Right ventricle myocardium superior (tissue), 1 donor: ENCODE results near the gene TXNIP. TPM values are rescaled to one million over a fixed set of nuclear protein-coding genes. Genes with fewer than 3 reads are reported as not detected.

Experiments
- ATAC-seq: fragments of 200-7000 bp; cut with Tn5 transposase; one replicate; pipeline ENCODE4 v1.9.1; 2020; ENCODE audit warnings: mild to moderate bottlenecking; ENCODE audit not compliant: poor library complexity
- DNase-seq: peaks from one replicate; pipeline ENCODE4 v3.0.0-alpha.2; 2020
- intact Hi-C: fragments of 100-400 bp; cut with DNase I; formaldehyde crosslinking; loops from one replicate; pipeline ENCODE4 v1.11.2; 2022
- total RNA-seq: library from RNA; stranded (reverse); fragmentation: NEBNext Ultra II Directional; extraction: Animal tissue kit (Norgen Biotek cat#: 25700); gene quantifications from one replicate; pipeline ENCODE4 v1.2.1, GENCODE V29; 2021
- donor health status: DM: no; HTN: yes; CAD: no; lungs with severe emphysema.

TXNIP gene
- total RNA-seq, 1 donor from 2014 or later: 980 TPM

DNA sequence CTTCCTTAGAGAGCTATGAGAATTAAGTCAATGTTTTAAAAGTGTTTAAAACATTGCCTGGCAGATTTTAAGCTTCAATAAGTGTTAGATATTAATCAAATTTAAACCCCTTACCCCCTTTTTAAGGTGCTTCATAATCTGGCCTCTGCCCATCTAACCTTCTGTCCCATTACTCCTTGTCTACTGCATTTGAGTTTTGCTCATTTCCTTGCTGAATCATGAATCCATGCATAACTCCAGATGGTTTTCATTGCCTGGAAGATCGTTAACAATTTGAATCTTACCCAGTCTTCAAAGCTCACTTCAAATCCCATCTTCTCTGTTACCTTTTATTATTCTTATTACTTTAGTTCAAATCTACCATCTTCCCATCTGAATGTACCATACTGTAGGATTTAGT is 20.5 kb upstream of the TXNIP start:
- no peak for ATAC-seq
- intact Hi-C loops: no loop called here
- DNase-seq: no peak

DNA sequence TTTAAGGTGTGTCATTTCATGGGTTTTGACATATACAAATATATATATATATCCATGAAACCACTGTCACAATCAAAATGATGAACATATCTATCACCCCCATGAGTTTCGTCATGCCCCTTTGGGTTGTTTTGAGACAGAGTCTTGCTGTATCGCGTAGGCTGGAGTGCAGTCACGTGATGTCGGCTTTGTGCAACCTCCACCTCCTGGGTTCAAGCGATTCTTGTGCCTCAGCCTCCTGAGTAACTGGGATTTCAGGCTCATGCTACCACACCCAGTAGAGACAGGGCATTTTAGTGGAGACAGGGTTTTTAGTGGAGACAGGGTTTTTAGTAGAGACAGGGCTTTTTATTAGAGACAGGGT is 17.2 kb upstream of the TXNIP start:
- ATAC-seq (no peak), DNase-seq (no peak)
- intact Hi-C loops: loop anchor here (2.0 to 5.0 kb wide), 2 partner anchors 121 to 166 kb away; partner anchors contain the start of gene NUDT17

DNA sequence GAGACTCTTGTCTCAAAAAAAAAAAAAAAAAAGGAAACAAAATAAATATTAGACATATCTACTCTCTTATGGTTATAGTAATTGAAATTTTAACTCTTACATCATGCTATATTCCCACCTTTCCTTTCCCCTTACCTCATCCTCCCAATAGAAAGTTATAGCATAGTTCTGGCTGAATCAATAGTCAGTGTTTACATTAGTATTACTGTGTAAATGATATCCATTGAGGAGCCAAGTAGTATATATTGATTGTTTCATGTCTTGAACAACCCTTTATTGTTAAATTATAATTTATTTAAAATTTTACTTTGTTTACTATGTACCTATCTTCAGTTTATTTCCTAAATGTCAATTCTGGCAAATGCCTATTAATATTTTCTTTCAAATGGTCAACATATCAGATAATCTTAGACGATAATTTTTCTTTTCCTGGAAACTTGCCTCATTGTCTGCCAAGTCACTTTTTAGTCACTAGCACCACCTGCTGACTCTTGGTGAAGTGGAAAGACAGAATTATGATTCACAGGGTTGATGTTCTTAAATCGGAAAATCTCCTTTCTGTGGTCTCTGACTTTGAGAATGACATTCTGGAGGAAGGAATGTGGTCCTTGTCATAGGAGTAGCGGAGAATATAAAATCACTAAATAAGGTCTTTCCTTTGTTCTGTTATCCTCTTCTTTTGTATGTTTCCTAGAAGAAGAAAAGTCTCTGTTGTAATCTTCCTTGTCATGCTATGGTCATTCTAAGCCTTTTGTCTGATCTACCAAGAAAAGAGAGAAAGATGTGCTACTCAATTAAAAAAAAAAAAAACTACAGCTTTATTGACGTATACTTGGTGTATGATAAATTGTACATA is 16.6 kb upstream of the TXNIP start:
- intact Hi-C loops: loop anchor here (2.0 to 5.0 kb wide), 2 partner anchors 120 to 166 kb away; partner anchors contain the start of gene NUDT17
- ATAC-seq: peak; percentile 44
- DNase-seq: no peak

- ATAC-seq: no peak
- intact Hi-C loops: loop anchor here (5.0 kb wide), 1 partner anchor 163 kb away; the partner anchor contains the start of gene NUDT17
- DNase-seq: no peak
Measured at GRCh38 chr1:146010126-146010738, 13.9 kb upstream of the TXNIP start.

- ATAC-seq (peak; percentile 27), DNase-seq (no peak)
- intact Hi-C loops: loop anchor here (2.0 kb wide), 1 partner anchor 31 kb away; no protein-coding TSS in a partner anchor
Measured at GRCh38 chr1:146007489-146008133, 11.2 kb upstream of the TXNIP start.

DNA sequence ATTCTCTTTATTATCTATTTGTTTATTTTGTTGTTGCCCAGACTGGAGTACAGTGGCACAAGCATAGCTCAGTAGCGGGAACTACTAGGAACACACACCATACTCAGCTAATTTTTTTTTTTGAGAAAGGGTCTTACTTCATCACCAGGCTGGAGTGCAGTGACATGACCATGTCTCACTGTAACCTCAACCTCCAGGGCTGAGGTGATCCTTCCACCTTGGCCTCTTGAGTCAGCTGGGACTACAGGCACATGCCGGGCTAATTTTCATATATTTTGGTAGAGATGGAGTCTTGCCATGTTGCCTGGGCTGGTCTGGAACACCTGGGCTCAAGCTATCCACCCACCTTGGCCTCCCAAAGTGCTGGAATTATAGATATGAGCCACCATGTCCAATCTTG is 5.3 kb upstream of the TXNIP start:
- intact Hi-C loops: no loop called here
- no peak for DNase-seq
- no peak for ATAC-seq

- intact Hi-C loops: no loop called here
- DNase-seq: peak; percentile 64
Measured at GRCh38 chr1:145999321-146000024, 3.1 kb upstream of the TXNIP start.

DNA sequence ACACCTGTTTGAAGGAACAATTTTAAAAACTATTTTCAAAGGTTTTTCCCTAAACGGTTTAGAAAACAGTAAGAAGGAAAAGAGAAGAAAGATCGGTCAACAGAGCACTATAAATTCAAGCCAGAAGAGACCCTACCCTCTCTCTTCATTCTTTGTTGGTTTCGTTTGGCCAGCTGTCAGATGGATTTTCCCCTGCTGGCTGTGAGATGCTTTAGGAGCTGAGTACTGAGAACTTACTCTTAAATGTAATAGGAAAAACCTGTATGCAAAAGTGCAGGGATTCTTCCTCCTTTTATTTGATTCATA is 1.3 kb upstream of the TXNIP start:
- DNase-seq: no peak
- ATAC-seq: no peak
- intact Hi-C loops: no loop called here

More at GRCh38 chr1:145999321-146000024, 3.1 kb upstream of the TXNIP start:
- ATAC-seq: peak; percentile 58

GRCh38 chr1:145997016-145997717 is 788 bp upstream of the TXNIP start:
- intact Hi-C loops: no loop called here
- ATAC-seq (peak; percentile 9), DNase-seq (peak; percentile 68)

DNA sequence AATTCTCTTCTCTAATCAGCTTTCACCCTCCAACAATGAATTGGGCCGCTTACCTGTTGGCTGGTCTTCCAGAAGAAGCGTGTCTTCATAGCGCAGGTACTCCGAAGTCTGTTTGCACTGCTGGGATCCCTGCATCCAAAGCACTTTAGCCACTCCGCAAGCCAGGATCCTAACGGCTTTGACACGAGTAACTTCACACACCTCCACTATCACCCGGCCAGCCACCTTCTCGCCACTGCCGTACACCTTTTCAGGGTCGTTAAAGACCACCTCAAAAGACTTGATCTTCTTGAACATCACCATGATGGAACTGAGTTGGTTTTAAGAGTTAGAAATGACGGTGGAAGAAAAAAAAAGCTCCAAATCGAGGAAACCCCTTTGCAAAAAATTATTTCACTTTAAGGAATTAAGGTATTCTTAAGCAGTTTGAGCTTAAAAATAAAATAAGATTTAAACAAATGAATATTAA is 381 bp downstream of the TXNIP start:
- ATAC-seq (no peak), DNase-seq (no peak)
- intact Hi-C loops: no loop called here

DNA sequence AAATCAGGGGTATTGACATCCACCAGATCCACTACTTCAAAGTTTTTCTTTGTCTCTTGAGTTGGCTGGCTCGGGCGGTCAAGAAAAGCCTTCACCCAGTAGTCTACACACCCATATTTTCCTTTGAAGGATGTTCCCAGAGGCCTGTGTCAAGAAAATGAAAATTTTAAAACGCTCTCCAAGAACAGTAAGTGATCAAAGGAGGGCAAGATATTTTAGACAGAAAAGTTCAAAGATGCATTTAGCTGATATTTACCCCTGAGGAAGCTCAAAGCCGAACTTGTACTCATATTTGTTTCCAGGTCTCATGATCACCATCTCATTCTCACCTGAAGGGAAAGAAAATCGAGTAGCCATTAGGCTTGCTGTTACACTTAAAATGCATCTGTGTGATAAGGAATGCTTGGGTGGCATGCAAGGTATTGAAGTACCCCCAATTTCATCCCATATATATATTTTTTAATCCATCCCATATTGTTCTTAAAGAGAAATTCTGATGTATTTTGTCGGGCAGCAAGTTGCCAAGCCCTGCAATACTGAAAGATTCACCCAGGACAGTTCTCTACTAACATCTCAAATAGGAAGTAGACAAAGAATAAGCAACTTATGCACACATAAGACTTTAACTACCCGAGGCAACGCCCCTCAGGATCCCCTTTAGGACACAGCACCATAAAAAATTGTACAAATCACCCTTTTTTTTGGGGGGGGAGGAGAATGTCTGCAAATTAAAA is 1.1 kb downstream of the TXNIP start:
- ATAC-seq (no peak), DNase-seq (no peak)
- intact Hi-C loops: no loop called here

DNA sequence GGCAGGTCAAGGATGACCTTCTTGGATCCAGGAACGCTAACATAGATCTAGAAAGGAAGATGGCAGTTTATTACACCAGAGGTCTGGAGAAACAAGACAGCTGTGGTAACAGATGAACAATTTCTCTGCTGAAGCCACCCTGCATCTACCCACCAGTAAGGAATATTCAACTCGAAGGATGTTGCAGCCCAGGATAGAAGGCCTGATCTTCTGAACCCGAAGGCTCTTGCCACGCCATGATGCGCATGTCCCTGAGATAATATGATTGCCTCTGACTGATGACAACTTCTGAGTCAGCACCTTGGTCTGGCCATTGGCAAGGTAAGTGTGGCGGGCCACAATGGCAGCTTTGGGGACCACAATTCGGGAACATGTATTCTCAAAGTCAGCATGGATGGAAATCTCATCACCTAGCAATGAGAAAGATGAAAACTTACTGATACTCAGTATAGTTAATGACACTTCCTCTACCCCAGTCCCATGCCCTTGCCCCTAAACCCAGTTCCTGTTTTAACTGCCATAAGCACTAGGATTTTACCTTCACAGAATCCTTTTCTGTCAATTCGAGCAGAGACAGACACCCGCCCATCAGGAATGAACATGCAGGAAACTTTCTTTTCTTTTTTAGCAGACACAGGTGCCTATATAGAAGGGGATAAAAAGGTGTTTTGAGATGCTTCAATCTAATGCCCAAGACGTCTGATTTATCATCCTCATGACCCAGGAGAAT is 1.8 kb downstream of the TXNIP start:
- ATAC-seq (no peak), DNase-seq (no peak)
- intact Hi-C loops: no loop called here

DNA sequence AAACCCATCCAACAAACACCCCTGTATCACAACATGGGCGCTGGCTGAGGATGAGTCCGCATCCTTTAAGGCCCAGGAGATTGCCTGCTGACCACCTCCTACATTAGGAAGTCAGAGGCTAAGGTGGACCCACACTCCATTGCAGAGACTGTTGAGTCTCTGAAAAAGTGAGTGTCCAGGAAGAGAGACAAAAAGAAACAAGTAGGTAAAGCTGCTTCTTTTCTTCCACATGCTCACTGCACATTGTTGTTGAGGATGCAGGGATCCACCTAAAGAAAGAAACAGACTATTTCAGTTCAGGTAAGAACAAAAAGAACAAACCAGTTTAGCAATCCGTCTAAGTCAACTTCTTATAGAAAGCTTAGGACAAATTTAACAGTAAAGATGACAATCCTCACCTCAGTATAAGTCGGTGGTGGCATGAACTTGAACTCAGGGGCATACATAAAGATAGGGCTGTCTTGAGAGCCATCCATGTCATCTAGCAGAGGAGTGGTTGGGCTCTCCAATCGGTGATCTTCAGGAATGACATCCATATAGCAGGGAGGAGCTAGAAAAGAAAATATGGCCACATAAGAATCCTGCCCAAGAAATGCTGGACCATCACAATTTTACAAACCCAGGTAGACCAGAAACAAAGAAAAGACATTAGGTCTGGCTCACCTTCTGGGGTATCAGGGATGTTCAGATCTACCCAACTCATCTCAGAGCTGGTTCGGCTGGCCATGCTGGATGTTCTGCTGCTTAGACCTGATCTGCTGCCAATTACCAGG is 2.6 kb downstream of the TXNIP start:
- DNase-seq (no peak), ATAC-seq (no peak)
- intact Hi-C loops: no loop called here

- ATAC-seq (no peak), DNase-seq (no peak)
- intact Hi-C loops: no loop called here
Measured at GRCh38 chr1:145992958-145993617, 3.3 kb downstream of the TXNIP start.

DNA sequence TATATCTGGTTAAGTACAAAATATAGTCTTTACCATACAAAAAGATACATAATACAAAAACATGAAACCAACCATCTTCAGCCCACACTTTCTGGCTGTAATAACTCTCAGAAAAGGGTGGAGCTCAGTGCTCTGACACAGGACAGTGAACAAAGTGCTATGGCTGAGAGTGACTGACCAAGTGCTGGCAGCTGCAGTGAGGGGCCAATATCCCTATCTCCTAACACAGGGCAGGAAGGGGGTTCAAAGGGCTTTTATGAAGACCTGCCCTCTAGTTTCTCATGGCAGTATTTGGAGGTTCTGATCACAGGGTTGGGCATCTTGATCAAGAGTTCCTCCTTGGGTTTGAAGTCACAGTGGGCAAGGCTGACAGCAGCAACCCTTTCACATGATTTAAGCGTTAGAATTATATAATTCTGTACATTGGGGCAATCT is 3.9 kb downstream of the TXNIP start:
- ATAC-seq (peak; percentile 1), DNase-seq (no peak)
- intact Hi-C loops: no loop called here
